ENCODE results near the gene CHRD.

- TF ChIP-seq CTCF (IDR thresholded peaks at IDR 0.05), result no peak
- TF ChIP-seq POLR2AphosphoS5 (IDR thresholded peaks at IDR 0.05), result no peak
- TF ChIP-seq POLR2A (IDR thresholded peaks at IDR 0.05; ENCODE audit: low read depth), result no peak
- no peak for TF ChIP-seq EP300 (IDR thresholded peaks at IDR 0.05)
Observed at GRCh38 chr3:184380627-184381260, 890 bp downstream of the CHRD start.

Measured in esophagus muscularis mucosa (tissue), 4 donors.